Glutamatergic neuron (in vitro differentiated cells): ENCODE results near the gene PTPRN2. TPM values are rescaled to one million over a fixed set of nuclear protein-coding genes. Genes with fewer than 3 reads are reported as not detected.

ENCODE experiments used
- DNase-seq: peaks from one replicate; pipeline ENCODE4 v3.0.0; 2022
- H3K27ac Mint-ChIP-seq: one replicate; pipeline ENCODE4 v1.8.0; 2020; ENCODE audit warnings: mild to moderate bottlenecking, mixed read lengths, inconsistent platforms; ENCODE audit not compliant: unreplicated experiment
- H3K27me3 Mint-ChIP-seq: one replicate; pipeline ENCODE4 v1.8.0; 2020; ENCODE audit warnings: mild to moderate bottlenecking, moderate library complexity, mixed read lengths, inconsistent platforms; ENCODE audit not compliant: unreplicated experiment
- H3K36me3 Mint-ChIP-seq: one replicate; pipeline ENCODE4 v1.8.0; 2020; ENCODE audit warnings: mild to moderate bottlenecking, mixed read lengths, inconsistent platforms; ENCODE audit not compliant: unreplicated experiment
- H3K4me1 Mint-ChIP-seq: one replicate; pipeline ENCODE4 v1.8.0; 2020; ENCODE audit warnings: mild to moderate bottlenecking, low read depth, mixed read lengths, inconsistent platforms; ENCODE audit not compliant: unreplicated experiment
- H3K4me3 Mint-ChIP-seq: one replicate; pipeline ENCODE4 v1.8.0; 2020; ENCODE audit warnings: mild to moderate bottlenecking, mixed read lengths, inconsistent platforms; ENCODE audit not compliant: unreplicated experiment
- H3K9me3 Mint-ChIP-seq: one replicate; pipeline ENCODE4 v1.8.0; 2020; ENCODE audit warnings: mild to moderate bottlenecking, moderate library complexity, mixed read lengths, inconsistent platforms; ENCODE audit not compliant: unreplicated experiment
- CTCF ChIP-seq: fragments of 200-600 bp; sonication (generic); IDR thresholded peaks from one replicate; pipeline ENCODE4 v1.5.0; 2021; ENCODE audit not compliant: partially characterized antibody, unreplicated experiment
- total RNA-seq: library from RNA; stranded (reverse); fragmentation: NEBNext Ultra II Directional; extraction: Animal tissue kit (Norgen Biotek cat#: 25700); gene quantifications from one replicate; pipeline ENCODE4 v1.2.1, GENCODE V29; 2021; ENCODE audit not compliant: unreplicated experiment

PTPRN2 gene
- total RNA-seq, 1 donor from 2014 or later = 49.0 TPM

DNA sequence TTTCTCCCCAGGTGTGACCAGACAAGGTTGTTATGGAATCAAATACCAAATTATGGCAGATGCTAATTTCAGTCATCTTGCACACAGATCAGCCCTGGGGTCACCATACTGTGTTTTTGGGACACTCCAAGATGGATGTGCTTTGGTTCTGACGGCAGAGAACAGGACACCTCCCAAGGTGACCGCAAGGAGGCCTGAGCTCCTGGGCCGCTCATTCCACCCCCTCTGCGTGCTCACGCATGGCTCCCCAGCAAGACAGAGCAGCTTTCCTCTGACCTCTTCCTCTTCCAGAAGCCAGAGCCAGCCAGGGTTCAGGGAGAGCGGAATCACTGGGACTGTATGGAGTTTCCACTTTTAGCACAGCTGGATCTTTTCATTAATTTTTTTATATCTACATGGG is 848.0 kb downstream of the PTPRN2 start:
- peaks cover 7% of the 10 kb centered on the region for H3K27me3 Mint-ChIP-seq
- no peak for TF ChIP-seq CTCF
- no peak for DNase-seq
- H3K4me3 Mint-ChIP-seq = no peak overlapping the region
- H3K36me3 Mint-ChIP-seq = peaks cover 4% of the 10 kb centered on the region
- H3K9me3 Mint-ChIP-seq = peaks cover 5% of the 10 kb centered on the region
- no peak overlapping the region for H3K27ac Mint-ChIP-seq
- H3K4me1 Mint-ChIP-seq = peaks cover 3% of the 10 kb centered on the region

GRCh38 chr7:157739031-157739430 is 848.6 kb downstream of the PTPRN2 start:
- Mint-ChIP-seq H3K36me3 (peaks cover 8% of the 10 kb centered on the region), H3K27ac (no peak overlapping the region), H3K27me3 (peaks cover 7% of the 10 kb centered on the region), H3K9me3 (peaks cover 10% of the 10 kb centered on the region), H3K4me3 (no peak overlapping the region), H3K4me1 (peaks cover 3% of the 10 kb centered on the region)
- no peak for DNase-seq
- TF ChIP-seq CTCF = no peak

DNA sequence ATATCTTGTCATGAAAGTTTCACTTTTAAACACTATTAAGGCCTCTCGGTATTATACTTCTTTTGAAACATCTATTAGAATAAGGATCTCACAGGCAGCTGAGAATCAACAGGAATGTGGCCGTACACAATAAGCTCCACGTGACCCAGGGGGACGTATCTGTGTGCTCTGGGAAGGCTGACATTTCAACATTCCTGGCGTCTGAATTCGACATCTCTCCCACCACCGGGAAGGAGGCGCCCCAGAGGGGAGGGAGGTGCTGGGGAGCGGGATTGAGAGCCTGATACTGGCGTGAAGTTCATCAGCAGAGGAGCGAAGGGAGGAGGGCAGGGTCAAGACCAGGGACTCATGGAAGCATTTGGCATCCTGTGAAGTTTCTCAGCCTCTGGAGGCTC is 849.6 kb downstream of the PTPRN2 start:
- Mint-ChIP-seq H3K4me3 (peak overlapping the region; percentile 4), H3K27me3 (peaks cover 7% of the 10 kb centered on the region), H3K4me1 (peaks cover 3% of the 10 kb centered on the region), H3K36me3 (peaks cover 9% of the 10 kb centered on the region), H3K27ac (no peak overlapping the region), H3K9me3 (peaks cover 8% of the 10 kb centered on the region)
- no peak for TF ChIP-seq CTCF
- no peak for DNase-seq

GRCh38 chr7:157737151-157738065 is 850.2 kb downstream of the PTPRN2 start:
- Mint-ChIP-seq H3K27me3 (peaks cover 7% of the 10 kb centered on the region), H3K27ac (no peak overlapping the region), H3K4me1 (peaks cover 3% of the 10 kb centered on the region), H3K9me3 (peaks cover 8% of the 10 kb centered on the region), H3K4me3 (no peak overlapping the region), H3K36me3 (peaks cover 9% of the 10 kb centered on the region)
- no peak for DNase-seq
- no peak for TF ChIP-seq CTCF

DNA sequence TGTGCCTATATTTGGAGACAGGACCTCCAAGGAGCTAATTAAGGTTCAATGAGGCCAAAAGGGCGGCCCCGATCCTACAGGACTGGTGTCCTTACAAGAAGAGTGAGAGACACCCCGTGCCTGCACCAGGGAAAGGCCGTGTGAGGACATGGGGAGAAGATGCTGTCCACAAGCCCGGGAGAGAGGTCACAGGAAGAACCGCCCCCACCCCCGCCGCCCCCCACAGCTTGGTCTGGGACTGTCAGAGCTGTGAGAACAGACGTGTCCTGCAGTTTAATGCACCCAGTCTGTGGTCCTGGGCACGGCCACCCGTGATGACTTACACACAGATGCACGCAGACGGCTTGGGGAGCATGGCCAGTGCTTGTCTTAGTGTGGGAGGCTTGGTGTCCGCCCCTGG is 851.3 kb downstream of the PTPRN2 start:
- H3K27me3 Mint-ChIP-seq = peaks cover 5% of the 10 kb centered on the region
- peaks cover 9% of the 10 kb centered on the region for H3K36me3 Mint-ChIP-seq
- H3K9me3 Mint-ChIP-seq = peaks cover 8% of the 10 kb centered on the region
- no peak for TF ChIP-seq CTCF
- no peak overlapping the region for H3K4me3 Mint-ChIP-seq
- H3K27ac Mint-ChIP-seq = no peak overlapping the region
- H3K4me1 Mint-ChIP-seq = peaks cover 3% of the 10 kb centered on the region
- no peak for DNase-seq
